GM10248 (cell line): ENCODE data around the gene HNF4A.
A peak's percentile ranks its signal among the peaks of the same experiment; 100 is the strongest.

Experiments
- CTCF ChIA-PET: fragments of 300-600 bp; sonication (Branson Sonifier 250); formaldehyde crosslinking; extraction: SDS; loops from one replicate; lab custom pipeline; 2021; ENCODE audit warnings: antibody characterized with exemption; lab: Yijun Ruan, JAX
- POLR2A ChIA-PET: fragments of 350-650 bp; sonication (Branson Sonifier 250); formaldehyde crosslinking; extraction: SDS; loops from one replicate; lab custom pipeline; 2020; ENCODE audit warnings: antibody characterized with exemption; lab: Yijun Ruan, JAX
- DNase-seq: peaks from one replicate; pipeline ENCODE4 v3.0.0; 2012; ENCODE audit errors: extremely low spot score
- TF ChIP-seq, protein P1 (sequence below): IDR thresholded peaks from 2 replicates; pipeline ENCODE4 v1.5.1; 2012; ENCODE audit warnings: mild to moderate bottlenecking, low read depth; ENCODE audit errors: extremely low read depth, missing control alignments, control extremely low read depth

The HNF4A gene

GRCh38 chr20:44459271-44459670 is 103.8 kb downstream of the HNF4A start:
- CTCF ChIA-PET: interaction anchor here (1.3 to 1.7 kb wide), 3 partner anchors 10 to 68 kb away, joined by 3 to 6 read pairs (median 4); no protein-coding TSS in a partner anchor
- POLR2A ChIA-PET: no interaction called here

DNA sequence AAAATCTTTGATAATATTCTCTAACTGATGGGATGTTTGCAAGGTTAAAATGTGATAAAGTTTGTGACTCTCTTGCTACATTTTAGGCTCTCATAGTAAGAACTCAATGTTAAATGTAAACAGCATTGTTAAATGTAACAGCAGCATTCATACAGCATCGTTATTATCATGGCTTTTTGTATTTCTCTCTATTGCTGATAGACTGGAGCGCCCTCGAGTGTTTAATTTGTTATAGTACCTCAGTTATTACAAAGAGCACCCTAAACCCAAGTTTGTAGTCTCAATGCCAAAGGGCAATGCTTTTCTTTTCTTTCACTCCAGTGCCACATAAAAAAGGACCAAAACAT is 105.3 kb downstream of the HNF4A start:
- TF ChIP-seq, protein P1, sequence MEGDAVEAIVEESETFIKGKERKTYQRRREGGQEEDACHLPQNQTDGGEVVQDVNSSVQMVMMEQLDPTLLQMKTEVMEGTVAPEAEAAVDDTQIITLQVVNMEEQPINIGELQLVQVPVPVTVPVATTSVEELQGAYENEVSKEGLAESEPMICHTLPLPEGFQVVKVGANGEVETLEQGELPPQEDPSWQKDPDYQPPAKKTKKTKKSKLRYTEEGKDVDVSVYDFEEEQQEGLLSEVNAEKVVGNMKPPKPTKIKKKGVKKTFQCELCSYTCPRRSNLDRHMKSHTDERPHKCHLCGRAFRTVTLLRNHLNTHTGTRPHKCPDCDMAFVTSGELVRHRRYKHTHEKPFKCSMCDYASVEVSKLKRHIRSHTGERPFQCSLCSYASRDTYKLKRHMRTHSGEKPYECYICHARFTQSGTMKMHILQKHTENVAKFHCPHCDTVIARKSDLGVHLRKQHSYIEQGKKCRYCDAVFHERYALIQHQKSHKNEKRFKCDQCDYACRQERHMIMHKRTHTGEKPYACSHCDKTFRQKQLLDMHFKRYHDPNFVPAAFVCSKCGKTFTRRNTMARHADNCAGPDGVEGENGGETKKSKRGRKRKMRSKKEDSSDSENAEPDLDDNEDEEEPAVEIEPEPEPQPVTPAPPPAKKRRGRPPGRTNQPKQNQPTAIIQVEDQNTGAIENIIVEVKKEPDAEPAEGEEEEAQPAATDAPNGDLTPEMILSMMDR: peak; percentile 21
- ChIA-PET CTCF (interaction anchor here (1.1 to 3.5 kb wide), 4 partner anchors 9 to 244 kb away, joined by 4 to 20 read pairs (median 14); no protein-coding TSS in a partner anchor), POLR2A (no interaction called here)
- DNase-seq: no peak

More at GRCh38 chr20:44459271-44459670, 103.8 kb downstream of the HNF4A start:
- DNase-seq: no peak
- TF ChIP-seq, protein P1: no peak

DNA sequence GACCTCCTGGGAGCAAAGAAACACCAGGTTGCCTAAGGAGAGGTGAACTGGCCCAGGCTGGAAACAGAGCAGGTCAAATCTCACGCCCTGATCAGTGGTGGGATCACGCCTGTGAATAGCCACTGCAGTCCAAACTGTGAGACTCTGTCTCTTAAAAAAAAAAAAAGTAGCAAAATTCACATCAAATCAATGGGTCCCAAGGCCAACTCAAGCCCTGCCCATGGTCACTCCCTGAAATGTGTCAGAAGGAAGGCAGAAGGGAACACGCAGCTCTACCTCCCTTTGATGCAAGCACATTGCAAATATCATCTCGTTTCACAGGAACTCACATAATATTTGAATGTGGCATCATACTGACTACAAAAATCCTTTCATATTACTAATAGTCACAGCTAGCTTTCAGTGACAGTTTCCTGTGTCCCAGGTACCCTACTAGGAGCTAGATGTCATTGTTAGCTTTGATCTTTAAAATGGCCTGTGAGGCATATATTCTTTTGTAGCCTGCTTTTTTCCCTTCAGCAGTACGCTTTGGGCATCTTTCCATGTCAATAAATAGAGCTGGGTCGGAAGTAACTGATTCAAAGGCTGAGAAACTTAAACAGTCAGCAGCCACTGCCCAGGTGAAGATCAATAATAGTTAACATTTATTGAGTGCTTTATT is 105.8 kb downstream of the HNF4A start:
- TF ChIP-seq, protein P1: no peak
- CTCF ChIA-PET: interaction anchor here (0.8 to 3.5 kb wide), 7 partner anchors 9 to 244 kb away, joined by 3 to 20 read pairs (median 7); no protein-coding TSS in a partner anchor
- POLR2A ChIA-PET: no interaction called here
- DNase-seq: no peak

GRCh38 chr20:44461803-44462174 is 106.3 kb downstream of the HNF4A start:
- no peak for DNase-seq
- ChIA-PET CTCF (interaction anchor here (0.8 to 3.5 kb wide), 7 partner anchors 9 to 245 kb away, joined by 3 to 20 read pairs (median 7); no protein-coding TSS in a partner anchor), POLR2A (no interaction called here)
- TF ChIP-seq, protein P1: no peak

GRCh38 chr20:44463466-44463865 is 108.0 kb downstream of the HNF4A start:
- ChIA-PET CTCF (interaction anchor here (3.5 kb wide), 1 partner anchor 79 kb away, joined by 20 read pairs; no protein-coding TSS in a partner anchor), POLR2A (no interaction called here)
- no peak for DNase-seq
- TF ChIP-seq, protein P1: no peak

GRCh38 chr20:44464514-44464913 is 109.0 kb downstream of the HNF4A start:
- DNase-seq: no peak
- CTCF ChIA-PET: no interaction called here
- POLR2A ChIA-PET: no interaction called here
- TF ChIP-seq, protein P1: no peak
